Right ventricle myocardium inferior (tissue), 1 donor: Measurements from ENCODE around the gene SEZ6L2. TPM values are rescaled to one million over a fixed set of nuclear protein-coding genes. Genes with fewer than 3 reads are reported as not detected.
"Not testable (repeated sequence)": the region's sequence is repeated elsewhere in the genome, so short reads cannot be mapped to it uniquely, and the experiment has no call there.

Source experiments
- ATAC-seq: fragments of 200-7000 bp; cut with Tn5 transposase; one replicate; pipeline ENCODE4 v1.9.1; 2020; ENCODE audit warnings: mild to moderate bottlenecking, moderate library complexity
- DNase-seq: peaks from one replicate; pipeline ENCODE4 v3.0.0; 2021; ENCODE audit errors: missing footprints
- intact Hi-C: fragments of 100-400 bp; cut with DNase I; formaldehyde crosslinking; loops from one replicate; pipeline ENCODE4 v1.11.0; 2022
- total RNA-seq: library from RNA; stranded (reverse); fragmentation: NEBNext Ultra II Directional; extraction: Animal tissue kit (Norgen Biotek cat#: 25700); gene quantifications from one replicate; pipeline ENCODE4 v1.2.1, GENCODE V29; 2021
- donor health status: DM: no; HTN: yes; CAD: no; lungs with severe emphysema.

Gene SEZ6L2
- total RNA-seq, 1 donor from 2014 or later: 0.43 TPM

DNA sequence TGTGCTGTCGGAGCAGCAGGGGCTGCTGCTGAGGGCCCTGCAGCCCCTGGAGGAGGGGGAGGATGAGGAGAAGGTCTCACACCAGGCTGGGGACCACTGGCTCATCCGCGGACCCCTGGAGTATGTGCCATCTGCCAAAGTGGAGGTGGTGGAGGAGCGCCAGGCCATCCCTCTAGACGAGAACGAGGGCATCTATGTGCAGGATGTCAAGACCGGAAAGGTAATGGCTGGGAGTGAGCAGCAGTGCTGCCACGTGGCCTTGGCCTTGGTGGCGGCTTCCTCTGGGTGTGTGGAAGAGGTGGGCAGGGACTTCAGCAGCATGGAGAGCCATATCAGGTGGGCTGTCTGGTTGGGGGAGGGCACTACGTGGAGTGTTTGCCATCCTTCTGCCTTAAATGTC lies 59.1 kb downstream of the SEZ6L2 start:
- no peak for ATAC-seq
- DNase-seq: no peak
- intact Hi-C loops: no loop called here

DNA sequence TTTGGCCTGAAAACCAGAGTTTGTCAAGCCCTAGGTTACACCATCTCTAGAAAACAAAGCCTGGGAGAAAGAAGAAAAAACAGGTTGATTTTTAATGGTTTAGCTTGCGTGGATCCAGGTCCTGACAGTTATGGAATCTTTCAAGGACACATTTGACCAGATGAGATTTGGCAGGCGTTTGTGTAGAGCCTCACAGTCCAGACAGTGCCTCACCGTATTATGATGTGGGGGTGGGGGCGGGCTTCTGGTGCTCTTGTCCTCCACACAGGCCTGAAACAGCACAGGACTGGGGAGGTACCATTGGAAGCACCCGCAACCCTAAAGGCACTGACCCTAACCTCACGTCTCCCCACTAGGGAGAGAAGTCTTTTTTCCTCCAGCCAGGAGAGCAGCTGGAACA lies 59.5 kb downstream of the SEZ6L2 start:
- ATAC-seq (no peak), DNase-seq (no peak)
- intact Hi-C loops: no loop called here

DNA sequence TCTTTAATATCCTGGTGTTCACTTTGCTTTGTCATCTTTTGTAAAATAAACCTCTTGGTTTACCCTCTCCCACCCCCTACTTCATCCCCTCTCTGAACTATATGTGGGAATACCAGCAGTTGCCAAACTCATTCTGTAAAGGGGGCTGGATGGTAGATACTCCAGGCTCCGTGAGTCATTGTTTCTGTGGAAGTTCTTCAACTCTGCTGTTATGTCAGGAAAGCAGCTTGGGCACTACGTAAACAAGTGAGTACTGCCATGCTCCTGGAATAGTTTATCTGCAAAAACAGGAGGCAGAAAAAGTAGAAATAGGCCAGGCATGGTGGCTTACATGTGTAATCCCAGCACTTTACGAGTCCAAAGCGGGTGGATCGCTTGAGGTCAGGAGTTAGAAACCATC lies 61.5 kb downstream of the SEZ6L2 start:
- intact Hi-C loops: no loop called here
- DNase-seq (no peak), ATAC-seq (no peak)

DNA sequence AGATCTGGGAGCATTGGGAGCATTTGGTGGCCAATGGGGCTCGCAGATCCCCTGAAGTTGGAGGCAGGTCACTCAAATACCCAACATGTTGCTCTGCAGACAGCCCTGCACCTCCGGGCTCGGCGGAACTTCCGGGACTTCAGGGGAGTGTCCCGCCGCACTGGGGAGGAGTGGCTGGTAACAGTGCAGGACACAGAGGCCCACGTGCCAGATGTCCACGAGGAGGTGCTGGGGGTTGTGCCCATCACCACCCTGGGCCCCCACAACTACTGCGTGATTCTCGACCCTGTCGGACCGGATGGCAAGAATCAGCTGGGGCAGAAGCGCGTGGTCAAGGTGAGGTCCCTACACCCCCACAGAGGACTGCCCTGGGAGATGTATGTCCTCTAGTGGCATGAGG lies 62.7 kb downstream of the SEZ6L2 start:
- intact Hi-C loops: no loop called here
- ATAC-seq: no peak
- DNase-seq: no peak

DNA sequence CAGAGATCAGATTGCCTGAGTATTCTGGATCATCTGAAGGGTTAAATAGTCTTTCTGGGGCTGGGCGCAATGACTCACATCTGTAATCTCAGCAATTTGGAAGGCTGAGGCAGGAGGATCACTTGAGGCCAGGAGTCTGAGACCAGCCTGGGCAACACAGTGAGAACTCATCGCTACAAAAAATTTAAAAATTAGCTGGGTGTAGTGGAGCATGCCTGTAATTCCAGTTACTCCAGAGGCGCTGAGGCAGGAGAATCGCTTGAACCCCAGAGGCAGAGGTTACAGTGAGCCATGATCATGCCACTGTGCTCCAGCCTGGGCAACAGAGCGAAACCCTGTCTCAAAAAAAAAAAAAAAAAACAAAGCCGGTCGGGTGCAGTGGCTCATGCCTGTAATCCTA lies 63.4 kb downstream of the SEZ6L2 start:
- DNase-seq: no peak
- intact Hi-C loops: no loop called here
- ATAC-seq: no peak

DNA sequence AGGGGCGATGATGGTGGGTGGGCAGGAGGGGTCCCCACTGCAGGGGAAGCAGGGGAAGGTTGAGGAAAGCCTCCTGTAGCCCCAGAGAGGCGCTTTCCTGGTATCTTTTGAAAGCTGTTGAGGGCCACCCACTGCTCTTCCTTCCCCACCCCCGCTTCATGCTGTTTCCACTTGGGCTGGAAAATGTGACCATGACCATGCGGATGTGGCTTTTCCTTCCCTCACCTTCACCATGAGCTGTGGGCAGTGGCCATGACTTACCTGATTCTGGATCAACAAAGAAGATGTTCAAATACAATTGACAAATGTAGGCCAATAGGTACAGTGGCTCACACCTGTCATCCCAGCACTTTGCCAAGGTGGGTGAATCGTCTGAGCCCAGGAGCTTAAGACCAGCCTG lies 65.3 kb downstream of the SEZ6L2 start:
- intact Hi-C loops: no loop called here
- ATAC-seq (no peak), DNase-seq (no peak)

DNA sequence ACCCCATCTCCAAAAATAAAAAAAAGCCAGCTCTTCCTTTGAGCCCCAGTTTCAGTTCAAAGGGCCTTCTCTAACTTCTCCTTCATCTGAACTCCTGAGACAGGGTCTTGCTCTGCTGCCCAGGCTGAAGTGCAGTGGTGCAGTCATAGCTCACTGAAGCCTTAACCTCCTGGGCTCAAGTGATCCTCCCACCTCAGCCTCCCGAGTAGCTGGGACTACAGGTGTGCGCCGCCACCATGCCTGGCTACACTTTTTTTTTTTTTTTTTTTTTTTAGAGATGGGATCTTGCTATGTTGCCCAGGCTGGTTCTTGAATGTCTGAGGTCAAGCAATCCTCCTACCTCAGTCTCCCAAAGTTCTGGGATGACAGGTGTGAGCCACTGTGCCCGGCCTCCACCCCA lies 66.1 kb downstream of the SEZ6L2 start:
- DNase-seq, ATAC-seq, intact Hi-C loops: not testable (repeated sequence)

DNA sequence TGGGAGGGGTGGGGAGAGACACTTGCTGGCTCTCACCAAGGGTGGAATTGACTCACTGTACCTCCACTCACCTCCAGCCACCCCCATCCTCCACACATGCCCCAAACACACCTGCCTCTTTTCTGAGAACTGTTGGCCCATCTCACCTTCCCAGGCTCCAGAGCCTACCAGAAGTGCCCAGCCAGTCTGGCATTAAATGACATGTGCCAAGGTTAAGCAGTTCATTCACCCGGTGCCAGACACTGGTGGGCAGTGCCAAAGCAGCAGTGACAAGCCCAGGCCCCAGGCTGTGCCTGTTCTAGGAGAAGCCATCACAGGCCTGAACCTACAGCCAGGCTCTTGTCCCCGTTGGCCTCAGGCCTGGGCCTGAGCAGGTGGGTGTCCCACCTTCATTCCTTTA lies 67.9 kb downstream of the SEZ6L2 start:
- intact Hi-C loops: no loop called here
- DNase-seq (no peak), ATAC-seq (peak; percentile 75)

DNA sequence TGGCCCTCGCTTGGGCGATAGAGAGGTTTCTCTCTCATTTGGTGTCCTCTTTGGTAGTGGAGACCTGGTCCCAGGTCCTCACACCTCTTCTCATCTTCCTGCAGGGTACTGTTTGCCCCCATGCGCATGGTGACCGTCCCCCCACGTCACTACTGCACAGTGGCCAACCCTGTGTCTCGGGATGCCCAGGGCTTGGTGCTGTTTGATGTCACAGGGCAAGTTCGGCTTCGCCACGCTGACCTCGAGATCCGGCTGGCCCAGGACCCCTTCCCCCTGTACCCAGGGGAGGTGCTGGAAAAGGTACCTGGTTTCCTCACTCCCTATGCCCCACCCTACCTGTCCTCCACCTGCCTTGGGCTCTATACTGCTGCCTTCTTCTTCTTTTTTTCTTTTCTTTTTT lies 68.6 kb downstream of the SEZ6L2 start:
- intact Hi-C loops: no loop called here
- DNase-seq (no peak), ATAC-seq (no peak)

DNA sequence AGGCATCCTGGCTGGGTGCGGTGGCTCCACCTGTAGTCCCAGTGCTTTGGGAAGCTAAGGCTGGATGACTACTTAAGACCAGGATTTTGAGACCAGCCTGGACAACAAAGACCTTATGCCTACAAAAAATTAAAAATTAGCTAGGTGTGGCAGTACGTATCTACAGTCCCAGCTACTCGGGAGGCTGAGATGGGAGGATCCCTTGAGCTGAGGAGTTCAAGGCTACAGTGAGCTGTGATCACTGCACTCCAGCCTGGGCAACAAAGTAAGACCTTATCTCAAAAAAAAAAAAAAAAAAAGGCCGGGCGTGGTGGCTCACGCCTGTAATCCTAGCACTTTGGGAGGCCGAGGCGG lies 73.0 kb downstream of the SEZ6L2 start:
- ATAC-seq (no peak), DNase-seq (no peak)
- intact Hi-C loops: no loop called here

DNA sequence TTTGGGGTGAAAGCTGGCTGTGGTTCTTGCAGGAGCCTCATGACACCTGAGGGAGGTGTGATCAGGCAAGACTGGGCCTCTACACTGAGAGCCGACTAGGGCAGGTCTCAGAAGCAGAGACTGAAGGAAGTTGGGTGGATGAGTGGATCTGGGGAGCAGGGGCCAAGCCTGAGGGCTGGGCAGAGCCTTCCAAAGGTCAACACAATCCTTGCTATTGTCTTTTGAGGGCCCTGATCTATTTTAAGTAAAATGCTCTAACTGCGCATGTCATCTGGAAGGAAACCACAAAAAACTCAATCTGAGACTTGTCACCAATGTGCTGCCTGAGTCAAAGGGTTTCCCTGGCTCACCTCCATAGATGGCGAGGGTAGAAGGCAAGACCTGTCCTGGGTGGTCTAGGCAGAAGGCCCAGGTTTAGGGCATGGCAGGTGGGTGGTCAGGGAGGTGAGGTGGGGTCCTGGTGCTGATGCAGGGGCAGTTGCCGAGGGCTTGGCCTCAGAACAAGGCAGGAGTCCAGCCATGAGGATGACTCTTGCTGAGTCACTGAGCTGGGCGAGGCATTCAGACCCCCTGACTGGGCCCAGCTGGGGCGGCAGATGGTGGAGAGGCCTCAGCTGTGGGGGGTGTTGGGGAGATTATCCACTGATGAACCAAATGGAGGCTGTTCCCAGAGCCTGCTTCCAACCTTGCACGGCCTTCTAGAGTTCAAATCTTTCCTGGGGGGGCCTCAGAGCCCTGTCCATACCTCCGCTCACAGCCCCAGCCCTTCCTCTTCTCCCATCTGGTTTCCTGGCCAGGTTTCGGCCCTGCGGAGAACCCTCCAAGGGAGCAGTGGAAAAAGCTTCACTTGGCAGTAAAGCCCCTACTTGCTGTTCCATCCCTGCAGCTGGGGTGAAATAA lies 74.0 kb downstream of the SEZ6L2 start:
- intact Hi-C loops: no loop called here
- peak; percentile 72 for ATAC-seq
- peak; percentile 81 for DNase-seq

DNA sequence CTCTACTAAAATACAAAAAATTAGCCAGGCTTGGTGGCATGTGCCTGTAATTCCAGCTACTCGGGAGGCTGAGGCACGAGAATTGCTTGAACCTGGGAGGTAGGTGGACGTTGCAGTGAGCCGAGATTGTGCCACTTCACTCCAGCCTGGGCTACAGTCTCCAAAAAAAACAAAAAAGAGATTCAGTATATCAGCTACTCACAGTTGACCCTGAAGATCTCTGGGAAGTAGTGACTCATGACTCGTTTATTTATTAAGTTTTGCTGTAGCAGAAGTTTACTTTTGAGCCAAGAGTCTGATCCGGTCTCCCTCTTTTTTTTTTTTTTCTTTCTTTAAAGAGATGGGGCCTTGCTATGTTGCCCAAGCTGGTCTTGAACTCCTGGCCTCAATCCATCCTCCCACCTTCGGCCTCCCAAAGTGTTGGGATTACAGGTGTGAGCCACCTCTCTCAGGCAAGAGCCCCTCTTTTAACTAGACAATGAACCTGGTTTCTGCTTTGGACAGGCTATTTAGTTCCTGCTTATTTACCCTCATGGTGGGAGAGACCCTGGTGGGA lies 74.7 kb downstream of the SEZ6L2 start:
- intact Hi-C loops: no loop called here
- peak; percentile 30 for ATAC-seq
- no peak for DNase-seq

DNA sequence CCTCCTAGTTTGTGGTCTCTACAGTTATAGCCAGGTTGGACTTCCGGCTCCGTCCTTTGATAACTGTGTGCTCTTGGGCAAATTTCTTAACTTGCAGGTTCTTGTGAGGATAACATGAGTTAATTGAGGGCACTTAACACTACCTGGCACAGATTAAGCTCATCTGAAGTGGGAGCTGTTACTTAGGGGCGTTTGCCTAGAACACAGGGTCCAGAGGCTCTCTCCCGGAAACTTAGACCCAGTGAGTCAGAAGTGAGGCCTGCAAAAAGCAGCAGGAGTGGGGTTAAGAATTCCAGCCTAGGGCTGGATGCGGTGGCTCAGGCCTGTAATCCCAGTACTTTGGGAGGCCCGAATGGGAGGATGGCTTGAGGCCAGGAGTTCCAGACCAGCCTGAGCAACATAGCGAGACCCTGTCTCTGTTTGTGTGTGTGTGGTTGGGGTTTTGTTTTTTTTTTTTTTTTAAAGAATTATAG lies 77.7 kb downstream of the SEZ6L2 start:
- DNase-seq (no peak), ATAC-seq (no peak)
- intact Hi-C loops: no loop called here

Other genes with a start within 250 kb of the SEZ6L2 start
- gene SPN, start 236.3 kb downstream of the SEZ6L2 start, total RNA-seq: 1.3 TPM
- gene QPRT, start 220.4 kb downstream of the SEZ6L2 start, total RNA-seq: 29.2 TPM
- gene C16orf54, start 153.6 kb downstream of the SEZ6L2 start, total RNA-seq: 0.73 TPM
- gene ZG16, start 121.3 kb downstream of the SEZ6L2 start, total RNA-seq: not detected
- gene KIF22, start 108.8 kb downstream of the SEZ6L2 start, total RNA-seq: 53.3 TPM
- gene MAZ, start 93.0 kb downstream of the SEZ6L2 start, total RNA-seq: 92.0 TPM
- gene PRRT2, start 87.4 kb downstream of the SEZ6L2 start, total RNA-seq: 3.2 TPM
- gene PAGR1, start 83.4 kb downstream of the SEZ6L2 start, total RNA-seq: 15.6 TPM
- gene MVP, start 79.1 kb downstream of the SEZ6L2 start, total RNA-seq: 51.5 TPM
- 65.8 TPM for gene CDIPT, start 36.3 kb downstream of the SEZ6L2 start, total RNA-seq
- 0.19 TPM for gene ASPHD1, start 938 bp upstream of the SEZ6L2 start, total RNA-seq
- 8.0 TPM for gene KCTD13, start 26.7 kb upstream of the SEZ6L2 start, total RNA-seq
- 74.4 TPM for gene TMEM219, start 62.5 kb upstream of the SEZ6L2 start, total RNA-seq
- 32.7 TPM for gene TAOK2, start 74.3 kb upstream of the SEZ6L2 start, total RNA-seq
- gene HIRIP3, start 96.1 kb upstream of the SEZ6L2 start, total RNA-seq: 20.2 TPM
- gene INO80E, start 96.7 kb upstream of the SEZ6L2 start, total RNA-seq: 32.4 TPM
- gene DOC2A, start 111.5 kb upstream of the SEZ6L2 start, total RNA-seq: 0.35 TPM
- not detected for gene C16orf92, start 123.6 kb upstream of the SEZ6L2 start, total RNA-seq
- gene TLCD3B, start 131.7 kb upstream of the SEZ6L2 start, total RNA-seq: not detected
- 4,126 TPM for gene ALDOA, start 166.2 kb upstream of the SEZ6L2 start, total RNA-seq
- 37.8 TPM for gene PPP4C, start 176.4 kb upstream of the SEZ6L2 start, total RNA-seq
- 0.51 TPM for gene TBX6, start 192.4 kb upstream of the SEZ6L2 start, total RNA-seq
- gene YPEL3, start 196.7 kb upstream of the SEZ6L2 start, total RNA-seq: 61.5 TPM
- gene GDPD3, start 214.0 kb upstream of the SEZ6L2 start, total RNA-seq: 2.2 TPM
- 46.0 TPM for gene MAPK3, start 223.7 kb upstream of the SEZ6L2 start, total RNA-seq